PC-9 (cell line): Measurements from ENCODE around the gene LONP1. TPM values are rescaled to one million over a fixed set of nuclear protein-coding genes. Genes with fewer than 3 reads are reported as not detected.

Experiments
- BruUV-seq: library from RNA; stranded (reverse); fragments of 400-500 nt; replicated peaks from 2 replicates; lab custom pipeline; 2021; lab: Mats Ljungman, UMichigan
- CTCF ChIA-PET: fragments of 300-600 bp; sonication (Branson Sonifier 250); formaldehyde crosslinking; loops from one replicate; lab custom pipeline; 2022; ENCODE audit warnings: antibody characterized with exemption; lab: Charles Lee
- POLR2A ChIA-PET: fragments of 300-600 bp; sonication (Branson Sonifier 250); formaldehyde crosslinking; loops from one replicate; lab custom pipeline; 2022; ENCODE audit warnings: antibody characterized with exemption; ENCODE audit not compliant: unreplicated experiment; lab: Charles Lee
- DNase-seq, 2 experiments: peaks; one replicate each; pipeline versions ENCODE4 v3.0.0 to v3.0.0-alpha.2; 2015 to 2022; ENCODE audit warnings: mixed read lengths in 1 of 2
- H2AFZ ChIP-seq: fragments of 200-600 bp; sonication (generic); 2 replicates; pipeline ENCODE4 v1.8.1; 2017; ENCODE audit warnings: antibody characterized with exemption
- H3F3A ChIP-seq: fragments of 200-600 bp; sonication (generic); 2 replicates; pipeline ENCODE4 v1.8.1; 2017; ENCODE audit warnings: antibody characterized with exemption, mild to moderate bottlenecking, low read depth; ENCODE audit not compliant: insufficient read depth
- H3K27ac ChIP-seq: fragments of 200-600 bp; sonication (generic); 2 replicates; pipeline ENCODE4 v1.6.1; 2016; ENCODE audit warnings: mixed run types
- H3K27me3 ChIP-seq: fragments of 200-600 bp; sonication (generic); 2 replicates; pipeline ENCODE4 v1.6.1; 2016; ENCODE audit warnings: low read depth, mixed run types; ENCODE audit not compliant: insufficient read depth
- H3K36me3 ChIP-seq: fragments of 200-600 bp; sonication (generic); 2 replicates; pipeline ENCODE4 v1.6.1; 2016; ENCODE audit warnings: low read depth, mixed run types
- H3K4me1 ChIP-seq: fragments of 200-600 bp; sonication (generic); replicated peaks from 2 replicates; pipeline ENCODE4 v1.6.1; 2016; ENCODE audit warnings: mixed run types; ENCODE audit not compliant: insufficient read depth
- H3K4me2 ChIP-seq: fragments of 200-600 bp; sonication (generic); 2 replicates; pipeline ENCODE4 v1.6.1; 2017; ENCODE audit warnings: mixed run types
- H3K4me3 ChIP-seq: fragments of 200-600 bp; sonication (generic); 2 replicates; pipeline ENCODE4 v1.6.1; 2016; ENCODE audit warnings: mixed run types
- H3K79me2 ChIP-seq: fragments of 200-600 bp; sonication (generic); 2 replicates; pipeline ENCODE4 v1.6.1; 2017; ENCODE audit warnings: low read depth, mixed run types
- H3K9me2 ChIP-seq: fragments of 200-600 bp; sonication (generic); 2 replicates; pipeline ENCODE4 v1.8.1; 2017; ENCODE audit warnings: mild to moderate bottlenecking; ENCODE audit not compliant: insufficient read depth
- H3K9me3 ChIP-seq: fragments of 200-600 bp; sonication (generic); 2 replicates; pipeline ENCODE4 v1.8.1; 2016; ENCODE audit warnings: low read depth; ENCODE audit not compliant: insufficient read depth
- H4K20me1 ChIP-seq: fragments of 200-600 bp; sonication (generic); 2 replicates; pipeline ENCODE4 v1.8.1; 2017; ENCODE audit not compliant: insufficient read depth
- CTCF ChIP-seq: fragments of 200-600 bp; sonication (generic); conservative IDR thresholded peaks from 2 replicates; pipeline ENCODE4 v1.6.1; 2017; ENCODE audit warnings: mixed run types, antibody characterized with exemption, mild to moderate bottlenecking, moderate library complexity
- EZH2 ChIP-seq: fragments of 200-600 bp; sonication (generic); IDR thresholded peaks from 2 replicates; pipeline ENCODE4 v1.8.0; 2017; ENCODE audit warnings: antibody characterized with exemption, low read depth
- intact Hi-C: fragments of 100-400 bp; cut with micrococcal nuclease; formaldehyde crosslinking; loops from one replicate; pipeline ENCODE4 v1.10.0; 2022; ENCODE audit not compliant: unreplicated experiment
- total RNA-seq: library from RNA; stranded (reverse); gene quantifications from 2 replicates; pipeline ENCODE4 v1.2.3, GENCODE V29; 2021

Gene LONP1
- total RNA-seq, 1 experiment from 2014 or later, result 78.2 TPM

GRCh38 chr19:5698635-5699422 lies 21.1 kb downstream of the LONP1 start:
- no peak overlapping the region for H3K27ac ChIP-seq
- peaks cover 14% of the 10 kb centered on the region; the same call in 1 of the 2 replicates for H3F3A ChIP-seq
- no peaks in the 10 kb centered on the region for H3K27me3 ChIP-seq
- H3K4me1 ChIP-seq, result no peaks in the 10 kb centered on the region
- no peaks in the 10 kb centered on the region for H3K9me2 ChIP-seq
- H4K20me1 ChIP-seq, result peaks cover 23% of the 10 kb centered on the region
- no peak for DNase-seq
- H3K79me2 ChIP-seq, result no peaks in the 10 kb centered on the region
- POLR2A ChIA-PET, result no interaction called here
- H3K4me3 ChIP-seq, result no peak overlapping the region
- no peaks in the 10 kb centered on the region for H3K9me3 ChIP-seq
- BruUV-seq, result no TSS peak
- no peaks in the 10 kb centered on the region; the same call in 1 of the 2 replicates for H3K36me3 ChIP-seq
- no peak overlapping the region for H2AFZ ChIP-seq
- no peak overlapping the region for H3K4me2 ChIP-seq
- TF ChIP-seq CTCF (no peak), EZH2 (no peak)
- CTCF ChIA-PET, result no interaction called here
- intact Hi-C loops, result no loop called here

- Histone ChIP-seq H2AFZ (no peak overlapping the region), H3K79me2 (peaks cover 8% of the 10 kb centered on the region), H3K4me2 (no peak overlapping the region), H3K36me3 (no peaks in the 10 kb centered on the region; the same call in 1 of the 2 replicates), H3F3A (peaks cover 21% of the 10 kb centered on the region; the same call in 1 of the 2 replicates), H3K9me2 (no peaks in the 10 kb centered on the region), H3K4me1 (no peaks in the 10 kb centered on the region), H3K9me3 (no peaks in the 10 kb centered on the region), H4K20me1 (peaks cover 26% of the 10 kb centered on the region), H3K27me3 (no peaks in the 10 kb centered on the region), H3K4me3 (no peak overlapping the region), H3K27ac (no peak overlapping the region)
- ChIA-PET POLR2A (no interaction called here), CTCF (no interaction called here)
- intact Hi-C loops, result no loop called here
- no peak for DNase-seq
- TF ChIP-seq EZH2 (no peak), CTCF (no peak)
- BruUV-seq, result no TSS peak
Measured at GRCh38 chr19:5697890-5698634, 21.9 kb downstream of the LONP1 start.

GRCh38 chr19:5697022-5697889 lies 22.7 kb downstream of the LONP1 start:
- Histone ChIP-seq H3K27ac (no peak overlapping the region), H2AFZ (no peak overlapping the region), H4K20me1 (peaks cover 34% of the 10 kb centered on the region), H3K27me3 (no peaks in the 10 kb centered on the region), H3K4me2 (no peak overlapping the region), H3K4me3 (no peak overlapping the region), H3F3A (peaks cover 27% of the 10 kb centered on the region; the same call in 1 of the 2 replicates), H3K79me2 (peaks cover 16% of the 10 kb centered on the region), H3K36me3 (no peaks in the 10 kb centered on the region; the same call in 1 of the 2 replicates), H3K4me1 (no peaks in the 10 kb centered on the region), H3K9me3 (no peaks in the 10 kb centered on the region), H3K9me2 (no peaks in the 10 kb centered on the region)
- no TSS peak for BruUV-seq
- ChIA-PET POLR2A (no interaction called here), CTCF (no interaction called here)
- intact Hi-C loops, result no loop called here
- no peak for TF ChIP-seq CTCF
- TF ChIP-seq EZH2, result no peak
- no peak for DNase-seq
